HEK293 (cell line): ENCODE results near the gene DCP1A.

Experiments used
- EGR2 ChIP-seq: fragments of 450-650 bp; formaldehyde crosslinking; IDR thresholded peaks from 2 replicates; pipeline ENCODE4 v1.5.1; 2016; ENCODE audit warnings: low read depth, missing biosample characterization, missing genetic modification characterization
- ELK4 ChIP-seq: IDR thresholded peaks from 2 replicates; pipeline ENCODE4 v1.6.1; 2011; ENCODE audit warnings: mild to moderate bottlenecking, low read depth, low read length, borderline replicate concordance
- PRDM6 ChIP-seq: fragments of 450-650 bp; formaldehyde crosslinking; IDR thresholded peaks from 2 replicates; pipeline ENCODE4 v1.5.1; 2017; ENCODE audit warnings: missing biosample characterization, missing genetic modification characterization
- REST ChIP-seq: fragments of 450-650 bp; formaldehyde crosslinking; IDR thresholded peaks from 2 replicates; pipeline ENCODE4 v1.5.1; 2016; ENCODE audit warnings: missing biosample characterization, missing genetic modification characterization
- ZIC2 ChIP-seq: fragments of 450-650 bp; formaldehyde crosslinking; IDR thresholded peaks from 2 replicates; pipeline ENCODE4 v1.5.1; 2016; ENCODE audit warnings: missing biosample characterization, missing genetic modification characterization
- ZNF155 ChIP-seq: fragments of 450-650 bp; formaldehyde crosslinking; IDR thresholded peaks from 2 replicates; pipeline ENCODE4 v1.5.1; 2016; ENCODE audit warnings: missing biosample characterization, missing genetic modification characterization
- ZNF214 ChIP-seq: fragments of 450-650 bp; formaldehyde crosslinking; IDR thresholded peaks from 2 replicates; pipeline ENCODE4 v1.5.1; 2017; ENCODE audit warnings: missing biosample characterization, mild to moderate bottlenecking, missing genetic modification characterization, borderline replicate concordance
- ZNF239 ChIP-seq: fragments of 450-650 bp; formaldehyde crosslinking; IDR thresholded peaks from 2 replicates; pipeline ENCODE4 v1.5.1; 2016; ENCODE audit warnings: missing biosample characterization, missing genetic modification characterization
- ZNF37A ChIP-seq: fragments of 450-650 bp; IDR thresholded peaks from 2 replicates; pipeline ENCODE4 v1.5.1; 2018; ENCODE audit warnings: missing biosample characterization, missing genetic modification characterization
- ZNF398 ChIP-seq: fragments of 450-650 bp; formaldehyde crosslinking; IDR thresholded peaks from 2 replicates; pipeline ENCODE4 v1.5.1; 2017; ENCODE audit warnings: missing biosample characterization, missing genetic modification characterization
- ZNF518A ChIP-seq: fragments of 450-650 bp; formaldehyde crosslinking; conservative IDR thresholded peaks from 2 replicates; pipeline ENCODE4 v1.5.1; 2016; ENCODE audit warnings: low read depth, missing biosample characterization, missing genetic modification characterization
- ZNF548 ChIP-seq: fragments of 450-650 bp; formaldehyde crosslinking; IDR thresholded peaks from 2 replicates; pipeline ENCODE4 v1.5.1; 2016; ENCODE audit warnings: missing biosample characterization, missing genetic modification characterization
- ZNF658 ChIP-seq: fragments of 450-650 bp; formaldehyde crosslinking; IDR thresholded peaks from 2 replicates; pipeline ENCODE4; 2016; ENCODE audit warnings: missing biosample characterization, missing genetic modification characterization

DCP1A gene

GRCh38 chr3:53384465-53385423 lies 37.4 kb upstream of the DCP1A start (continued):
- no peak for TF ChIP-seq REST
- no peak for TF ChIP-seq ELK4
- no peak for TF ChIP-seq ZNF658 (tag by site-specific recombination)
- TF ChIP-seq ZNF214 (tag by site-specific recombination) = no peak
- TF ChIP-seq ZNF398 (tag by site-specific recombination) = no peak
- no peak for TF ChIP-seq ZNF239 (tag by site-specific recombination)
- no peak for TF ChIP-seq ZNF518A (tag by site-specific recombination)
- no peak for TF ChIP-seq ZNF548
- TF ChIP-seq ZIC2 = no peak
- no peak for TF ChIP-seq PRDM6 (tag by site-specific recombination)
- no peak for TF ChIP-seq ZNF155 (tag by site-specific recombination)
- no peak for TF ChIP-seq EGR2 (tag by site-specific recombination)
- TF ChIP-seq ZNF37A (tag by site-specific recombination) = no peak
